ENCODE measurements around the gene OR9G1. TPM values are rescaled to one million over a fixed set of nuclear protein-coding genes. Genes with fewer than 3 reads are reported as not detected.

OR9G1 gene
- total RNA-seq, 1 donor from 2014 or later: not detected

Other genes with a start within 250 kb of the OR9G1 start
- gene OR5M3, start 225.7 kb upstream of the OR9G1 start, total RNA-seq: not detected in 2 replicates
- not detected in 2 replicates for gene OR5M8, start 207.7 kb upstream of the OR9G1 start, total RNA-seq
- gene OR5M11, start 155.8 kb upstream of the OR9G1 start, total RNA-seq: not detected in 2 replicates
- gene OR5M10, start 121.4 kb upstream of the OR9G1 start, total RNA-seq: not detected in 2 replicates
- gene OR5M1, start 84.2 kb upstream of the OR9G1 start, total RNA-seq: not detected in 2 replicates
- gene OR5AP2, start 56.7 kb upstream of the OR9G1 start, total RNA-seq: not detected in 2 replicates
- not detected in 2 replicates for gene OR5AR1, start 35.4 kb upstream of the OR9G1 start, total RNA-seq
- not detected in 2 replicates for gene OR9G4, start 49.6 kb downstream of the OR9G1 start, total RNA-seq